HCT116 (cell line): ENCODE results near the gene AIDA. TPM values are rescaled to one million over a fixed set of nuclear protein-coding genes. Genes with fewer than 3 reads are reported as not detected.

ENCODE experiments used
- ATAC-seq: fragments of 200-7000 bp; cut with Tn5 transposase; 2 replicates; pipeline ENCODE4 v1.9.1; 2020; ENCODE audit warnings: mild to moderate bottlenecking, moderate library complexity
- BruUV-seq: library from RNA; stranded (reverse); fragments of 400-500 nt; replicated peaks from 2 replicates; lab custom pipeline; 2021; lab: Mats Ljungman, UMichigan
- CTCF ChIA-PET: fragments of 300-600 bp; sonication (Branson Sonifier 250); formaldehyde crosslinking; loops from one replicate; lab custom pipeline; 2021; ENCODE audit warnings: antibody characterized with exemption; lab: Charles Lee
- POLR2A ChIA-PET: fragments of 300-600, 350-600 bp; sonication (Branson Sonifier 250); formaldehyde crosslinking; loops from one replicate; lab custom pipeline; 2021; ENCODE audit warnings: antibody characterized with exemption; lab: Charles Lee
- RAD21 ChIA-PET, 2 experiments: fragments of 300-600 bp; sonication (Branson Sonifier 250); formaldehyde crosslinking; loops; one replicate each; lab custom pipeline; 2023; ENCODE audit warnings: low total read pairs in 2 of 2; ENCODE audit not compliant: uncharacterized antibody in 2 of 2, unreplicated experiment in 2 of 2, low non-redundant PET in 1 of 2; lab: Charles Lee
- DNase-seq: peaks from one replicate; pipeline ENCODE4 v3.0.0-alpha.2; 2010; ENCODE audit warnings: low read depth, low spot score
- H2AFZ ChIP-seq: fragments of 200-600 bp; shearing (Covaris generic), sonication (generic); 2 replicates; pipeline ENCODE4 v1.6.1; 2017; ENCODE audit warnings: low read depth, mixed run types, mixed read lengths, antibody characterized with exemption, low read length; ENCODE audit not compliant: poor library complexity, severe bottlenecking
- H3K27ac ChIP-seq: 2 replicates; pipeline ENCODE4 v1.5.1; 2012; ENCODE audit warnings: low read depth, low read length
- H3K27me3 ChIP-seq: fragments of 200-600 bp; sonication (generic); 2 replicates; pipeline ENCODE4 v1.6.1; 2016; ENCODE audit warnings: mixed run types, low read length, mixed read lengths; ENCODE audit not compliant: insufficient read depth
- H3K36me3 ChIP-seq, 2 experiments: fragments of 200-500 bp in 1 of 2; fragments of 200-600 bp in 1 of 2; sonication (Bioruptor generic) in 1 of 2; sonication (generic) in 1 of 2; 2 replicates each; pipeline versions ENCODE4 v1.5.1 to v1.6.1; 2014 to 2016; ENCODE audit warnings: low read length in 2 of 2, inconsistent platforms in 1 of 2, mixed read lengths in 1 of 2, mixed run types in 1 of 2; ENCODE audit not compliant: insufficient read depth in 2 of 2, control insufficient read depth in 1 of 2
- H3K4me1 ChIP-seq, 2 experiments: fragments of 200-600 bp in 1 of 2; sonication (generic) in 1 of 2; 2 replicates each; pipeline versions ENCODE4 v1.5.1 to v1.6.1; 2012 to 2017; ENCODE audit warnings: low read length in 2 of 2, inconsistent platforms in 1 of 2, mild to moderate bottlenecking in 1 of 2, mixed read lengths in 1 of 2, mixed run types in 1 of 2, moderate library complexity in 1 of 2; ENCODE audit not compliant: insufficient read depth in 2 of 2, control insufficient read depth in 1 of 2
- H3K4me2 ChIP-seq: fragments of 200-600 bp; sonication (generic); 2 replicates; pipeline ENCODE4 v1.6.1; 2017; ENCODE audit warnings: mixed run types, low read length, mixed read lengths
- H3K4me3 ChIP-seq, 2 experiments: fragments of 200-600 bp in 1 of 2; sonication (generic) in 1 of 2; replicated peaks in 1 of 2; 2 replicates each; pipeline ENCODE4 v1.5.1; 2011 to 2016; ENCODE audit warnings: low read length in 2 of 2, control low read depth in 1 of 2, low read depth in 1 of 2, mild to moderate bottlenecking in 1 of 2, mixed read lengths in 1 of 2, mixed run types in 1 of 2
- H3K79me2 ChIP-seq: fragments of 200-600 bp; sonication (generic); 2 replicates; pipeline ENCODE4 v1.6.1; 2017; ENCODE audit warnings: mild to moderate bottlenecking, mixed run types, low read length, moderate library complexity, mixed read lengths; ENCODE audit not compliant: insufficient read depth
- H3K9ac ChIP-seq: fragments of 200-600 bp; sonication (generic); 2 replicates; pipeline ENCODE4 v1.6.1; 2016; ENCODE audit warnings: low read length, mixed read lengths
- H3K9me2 ChIP-seq: fragments of 200-600 bp; sonication (generic), shearing (Covaris generic); 2 replicates; pipeline ENCODE4 v1.6.1; 2017; ENCODE audit warnings: mixed run types, mild to moderate bottlenecking, moderate library complexity; ENCODE audit not compliant: insufficient read depth
- H3K9me3 ChIP-seq, 2 experiments: fragments of 200-500 bp in 1 of 2; fragments of 200-600 bp in 1 of 2; sonication (Bioruptor generic) in 1 of 2; sonication (generic) in 1 of 2; 2 replicates each; pipeline ENCODE4 v1.6.1; 2014 to 2017; ENCODE audit warnings: low read length in 2 of 2, mixed read lengths in 2 of 2, inconsistent platforms in 1 of 2, low read depth in 1 of 2, mild to moderate bottlenecking in 1 of 2, mixed run types in 1 of 2, moderate library complexity in 1 of 2; ENCODE audit not compliant: control insufficient read depth in 1 of 2, insufficient read depth in 1 of 2
- H4K20me1 ChIP-seq: fragments of 200-600 bp; sonication (generic), shearing (Covaris generic); 2 replicates; pipeline ENCODE4 v1.6.1; 2017; ENCODE audit warnings: mixed run types, mild to moderate bottlenecking, moderate library complexity; ENCODE audit not compliant: insufficient read depth
- EGR1 ChIP-seq: IDR thresholded peaks from 2 replicates; pipeline ENCODE4 v1.6.1; 2012; ENCODE audit warnings: low read depth
- FOSL1 ChIP-seq: IDR thresholded peaks from 2 replicates; pipeline ENCODE4 v1.6.1; 2012; ENCODE audit warnings: low read depth
- JUND ChIP-seq: IDR thresholded peaks from 2 replicates; pipeline ENCODE4 v1.6.1; 2012
- POLR2A ChIP-seq: IDR thresholded peaks from 2 replicates; pipeline ENCODE4 v1.7.0; 2011; ENCODE audit warnings: borderline replicate concordance; ENCODE audit not compliant: insufficient read depth, insufficient read length; ENCODE audit errors: extremely low read depth
- SIN3A ChIP-seq: IDR thresholded peaks from 2 replicates; pipeline ENCODE4 v1.6.1; 2012; ENCODE audit warnings: low read depth
- TCF7L2 ChIP-seq: IDR thresholded peaks from 2 replicates; pipeline ENCODE4 v1.7.0; 2011; ENCODE audit warnings: borderline replicate concordance, inconsistent platforms; ENCODE audit not compliant: insufficient read depth, insufficient read length; ENCODE audit errors: extremely low read depth
- ZFX ChIP-seq: fragments of 450-650 bp; IDR thresholded peaks from 2 replicates; pipeline ENCODE4 v1.6.1; 2017
- ZNF274 ChIP-seq: fragments of 200-500 bp; sonication (Bioruptor generic); IDR thresholded peaks from 2 replicates; pipeline ENCODE4 v1.6.1; 2014; ENCODE audit warnings: mild to moderate bottlenecking, low read depth, low read length, inconsistent platforms
- intact Hi-C: fragments of 100-400 bp; cut with micrococcal nuclease; formaldehyde crosslinking; loops from 2 replicates; pipeline ENCODE4 v1.10.0; 2022
- total RNA-seq: library from RNA; stranded (reverse); gene quantifications from one replicate; pipeline ENCODE4 v1.2.1, GENCODE V29; 2021; ENCODE audit not compliant: unreplicated experiment
- TF ChIP-seq, protein P1 (sequence below): IDR thresholded peaks from 2 replicates; pipeline ENCODE4 v1.6.1; 2012
- TF ChIP-seq, protein P2 (sequence below), 3 experiments: fragments of 200-600 bp in 1 of 3; sonication (generic) in 1 of 3; IDR thresholded peaks in 2 of 3; conservative IDR thresholded peaks in 1 of 3; 2 replicates each; pipeline ENCODE4 v1.5.1; 2012 to 2017; ENCODE audit warnings: low read depth in 2 of 3, low read length in 2 of 3, antibody characterized with exemption in 1 of 3, borderline replicate concordance in 1 of 3, control low read depth in 1 of 3, mild to moderate bottlenecking in 1 of 3, mixed read lengths in 1 of 3, mixed run types in 1 of 3, moderate library complexity in 1 of 3; ENCODE audit not compliant: insufficient read depth in 1 of 3

The AIDA gene
- total RNA-seq, 1 experiment from 2014 or later: 53.2 TPM

DNA sequence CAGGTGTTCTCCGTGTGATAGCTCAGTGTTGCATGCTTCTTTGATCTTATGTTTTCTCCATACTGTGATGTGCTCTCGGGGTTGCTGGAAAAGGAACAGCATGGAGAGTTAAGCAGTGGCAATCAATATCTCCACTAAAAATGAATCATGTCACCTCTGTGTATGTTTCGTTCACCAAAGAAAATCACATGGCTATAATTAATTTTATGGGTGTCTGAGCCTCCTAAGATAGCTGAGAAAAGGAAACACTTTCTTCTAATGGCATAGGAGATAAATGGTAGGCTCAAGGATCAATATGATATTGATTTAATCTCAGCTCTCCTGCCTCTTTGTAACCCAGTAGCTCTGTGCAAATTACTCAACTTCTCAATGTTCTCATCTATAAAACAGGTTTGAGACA is 39.0 kb upstream of the AIDA start:
- BruUV-seq: no TSS peak
- H3K27ac ChIP-seq: no peak overlapping the region
- H3K4me2 ChIP-seq: no peak overlapping the region
- H3K9me2 ChIP-seq: no peaks in the 10 kb centered on the region; the same call in 1 of the 2 replicates
- RAD21 ChIA-PET: interaction anchor here in 1 of 2 experiments (0.7 kb wide), 1 partner anchor 93 kb away, joined by 3 read pairs; no protein-coding TSS in a partner anchor
- intact Hi-C loops: no loop called here
- no peaks in the 10 kb centered on the region for H3K4me1 ChIP-seq
- no peaks in the 10 kb centered on the region for H3K79me2 ChIP-seq
- DNase-seq (no peak), ATAC-seq (no peak)
- no peaks in the 10 kb centered on the region for H3K36me3 ChIP-seq
- H3K9me3 ChIP-seq: no peaks in the 10 kb centered on the region
- CTCF ChIA-PET: no interaction called here
- TF ChIP-seq TCF7L2: no peak
- TF ChIP-seq, protein P1, sequence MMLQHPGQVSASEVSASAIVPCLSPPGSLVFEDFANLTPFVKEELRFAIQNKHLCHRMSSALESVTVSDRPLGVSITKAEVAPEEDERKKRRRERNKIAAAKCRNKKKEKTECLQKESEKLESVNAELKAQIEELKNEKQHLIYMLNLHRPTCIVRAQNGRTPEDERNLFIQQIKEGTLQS: no peak
- TF ChIP-seq JUND: no peak
- TF ChIP-seq, protein P2, sequence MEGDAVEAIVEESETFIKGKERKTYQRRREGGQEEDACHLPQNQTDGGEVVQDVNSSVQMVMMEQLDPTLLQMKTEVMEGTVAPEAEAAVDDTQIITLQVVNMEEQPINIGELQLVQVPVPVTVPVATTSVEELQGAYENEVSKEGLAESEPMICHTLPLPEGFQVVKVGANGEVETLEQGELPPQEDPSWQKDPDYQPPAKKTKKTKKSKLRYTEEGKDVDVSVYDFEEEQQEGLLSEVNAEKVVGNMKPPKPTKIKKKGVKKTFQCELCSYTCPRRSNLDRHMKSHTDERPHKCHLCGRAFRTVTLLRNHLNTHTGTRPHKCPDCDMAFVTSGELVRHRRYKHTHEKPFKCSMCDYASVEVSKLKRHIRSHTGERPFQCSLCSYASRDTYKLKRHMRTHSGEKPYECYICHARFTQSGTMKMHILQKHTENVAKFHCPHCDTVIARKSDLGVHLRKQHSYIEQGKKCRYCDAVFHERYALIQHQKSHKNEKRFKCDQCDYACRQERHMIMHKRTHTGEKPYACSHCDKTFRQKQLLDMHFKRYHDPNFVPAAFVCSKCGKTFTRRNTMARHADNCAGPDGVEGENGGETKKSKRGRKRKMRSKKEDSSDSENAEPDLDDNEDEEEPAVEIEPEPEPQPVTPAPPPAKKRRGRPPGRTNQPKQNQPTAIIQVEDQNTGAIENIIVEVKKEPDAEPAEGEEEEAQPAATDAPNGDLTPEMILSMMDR (IDR thresholded peaks at IDR 0.05 in 2 of 3, conservative IDR thresholded peaks at IDR 0.05 in 1 of 3; ENCODE audit: borderline replicate concordance in 1 of 3, insufficient read depth in 1 of 3, low read depth in 2 of 3, low read length in 2 of 3): no peak
- TF ChIP-seq FOSL1: no peak
- TF ChIP-seq EGR1: no peak
- no peak for TF ChIP-seq SIN3A
- TF ChIP-seq ZNF274: no peak
- no peak for TF ChIP-seq POLR2A
- TF ChIP-seq ZFX: no peak
- no peak overlapping the region for H2AFZ ChIP-seq
- no peaks in the 10 kb centered on the region for H3K27me3 ChIP-seq
- H3K4me3 ChIP-seq: no peak overlapping the region
- POLR2A ChIA-PET: no interaction called here
- H3K9ac ChIP-seq: no peak overlapping the region
- no peaks in the 10 kb centered on the region for H4K20me1 ChIP-seq
